ENCODE data around the gene TRIO. TPM values are rescaled to one million over a fixed set of nuclear protein-coding genes. Genes with fewer than 3 reads are reported as not detected.

The TRIO gene
- total and polyA plus RNA-seq, 2 donors (not counting 1 experiment from before 2014, with no cell fraction given): 134 to 281 TPM

DNA sequence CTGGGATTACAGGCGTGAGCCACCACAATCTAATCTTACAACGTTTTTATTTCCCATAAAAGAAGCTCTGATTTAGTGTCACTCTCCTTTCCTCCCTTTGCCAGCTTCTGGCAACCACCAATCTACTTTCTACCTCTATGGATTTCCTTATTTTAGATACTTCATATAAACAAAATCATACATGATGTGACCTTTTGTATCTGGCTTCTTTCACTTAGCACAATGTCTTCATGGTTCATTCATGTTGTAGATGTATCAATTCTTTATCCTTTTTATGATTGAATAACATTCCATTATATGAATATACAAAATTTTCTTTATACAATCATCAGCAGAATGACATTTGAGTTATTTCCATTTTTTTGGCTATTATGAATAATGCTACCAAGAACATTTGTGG lies 9.7 kb upstream of the TRIO start:
- Histone ChIP-seq H3K9me3 (ENCODE audit: control insufficient read depth, insufficient read depth, low read depth, low read length) (no peaks in the 10 kb centered on the region), H3K4me2 (ENCODE audit: extremely low read depth, insufficient read depth, low read length) (no peak overlapping the region), H4K20me1 (ENCODE audit: control insufficient read depth, extremely low read depth, insufficient read depth, low read length) (no peaks in the 10 kb centered on the region), H3K79me2 (ENCODE audit: control insufficient read depth, insufficient read depth, low read length) (no peaks in the 10 kb centered on the region), H3K4me3 (replicated peaks in 1 of 4; ENCODE audit: control extremely low read depth in 1 of 4, insufficient read depth in 1 of 4, low read depth in 3 of 4, low read length in 4 of 4) (no peak overlapping the region), H3K27me3 (ENCODE audit: control insufficient read depth, insufficient read depth, low read length) (no peaks in the 10 kb centered on the region), H3K36me3 (ENCODE audit: control insufficient read depth, insufficient read depth, low read length) (no peaks in the 10 kb centered on the region), H2AFZ (ENCODE audit: low read length) (no peak overlapping the region), H3K27ac (ENCODE audit: insufficient read depth, low read length) (no peak overlapping the region), H3K4me1 (ENCODE audit: control insufficient read depth, extremely low read depth, insufficient read depth, low read length) (no peaks in the 10 kb centered on the region), H3K9ac (ENCODE audit: insufficient read depth, low read length) (no peak overlapping the region)
- TF ChIP-seq, protein P1, sequence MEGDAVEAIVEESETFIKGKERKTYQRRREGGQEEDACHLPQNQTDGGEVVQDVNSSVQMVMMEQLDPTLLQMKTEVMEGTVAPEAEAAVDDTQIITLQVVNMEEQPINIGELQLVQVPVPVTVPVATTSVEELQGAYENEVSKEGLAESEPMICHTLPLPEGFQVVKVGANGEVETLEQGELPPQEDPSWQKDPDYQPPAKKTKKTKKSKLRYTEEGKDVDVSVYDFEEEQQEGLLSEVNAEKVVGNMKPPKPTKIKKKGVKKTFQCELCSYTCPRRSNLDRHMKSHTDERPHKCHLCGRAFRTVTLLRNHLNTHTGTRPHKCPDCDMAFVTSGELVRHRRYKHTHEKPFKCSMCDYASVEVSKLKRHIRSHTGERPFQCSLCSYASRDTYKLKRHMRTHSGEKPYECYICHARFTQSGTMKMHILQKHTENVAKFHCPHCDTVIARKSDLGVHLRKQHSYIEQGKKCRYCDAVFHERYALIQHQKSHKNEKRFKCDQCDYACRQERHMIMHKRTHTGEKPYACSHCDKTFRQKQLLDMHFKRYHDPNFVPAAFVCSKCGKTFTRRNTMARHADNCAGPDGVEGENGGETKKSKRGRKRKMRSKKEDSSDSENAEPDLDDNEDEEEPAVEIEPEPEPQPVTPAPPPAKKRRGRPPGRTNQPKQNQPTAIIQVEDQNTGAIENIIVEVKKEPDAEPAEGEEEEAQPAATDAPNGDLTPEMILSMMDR (conservative IDR thresholded peaks at IDR 0.05 in 1 of 2, IDR thresholded peaks at IDR 0.05 in 1 of 2; ENCODE audit: low read depth in 1 of 2, low read length in 2 of 2): no peak
- TF ChIP-seq EZH2 (IDR thresholded peaks at IDR 0.05; ENCODE audit: low read length, missing control alignments): no peak
- DNase-seq (ENCODE audit: low read depth in 2 of 2): no peak

DNA sequence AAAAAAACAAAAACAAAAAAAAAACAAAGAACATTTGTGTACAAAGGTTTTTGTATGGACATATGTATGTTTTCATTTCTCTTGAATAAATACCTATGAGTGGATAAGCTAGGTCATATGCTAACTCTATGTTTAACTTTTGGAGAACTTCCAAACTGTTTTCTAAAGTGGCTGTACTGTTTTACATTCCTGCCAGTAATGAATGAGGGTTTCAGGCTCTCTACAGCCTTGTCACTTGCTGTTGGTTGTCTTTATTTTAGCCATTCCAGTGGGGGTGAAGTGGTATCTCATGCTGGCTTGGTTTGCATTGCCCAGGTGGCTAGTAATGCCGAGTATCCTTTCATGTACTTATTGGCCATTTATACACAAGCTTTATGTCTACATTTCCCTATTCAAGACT lies 9.1 kb upstream of the TRIO start:
- Histone ChIP-seq H3K36me3 (ENCODE audit: control insufficient read depth, insufficient read depth, low read length) (no peaks in the 10 kb centered on the region), H4K20me1 (ENCODE audit: control insufficient read depth, extremely low read depth, insufficient read depth, low read length) (no peaks in the 10 kb centered on the region), H3K27ac (ENCODE audit: insufficient read depth, low read length) (no peak overlapping the region), H3K9me3 (ENCODE audit: control insufficient read depth, insufficient read depth, low read depth, low read length) (no peaks in the 10 kb centered on the region), H3K9ac (ENCODE audit: insufficient read depth, low read length) (no peak overlapping the region), H3K4me2 (ENCODE audit: extremely low read depth, insufficient read depth, low read length) (no peak overlapping the region), H3K4me1 (ENCODE audit: control insufficient read depth, extremely low read depth, insufficient read depth, low read length) (no peaks in the 10 kb centered on the region), H3K27me3 (ENCODE audit: control insufficient read depth, insufficient read depth, low read length) (no peaks in the 10 kb centered on the region), H3K4me3 (replicated peaks in 1 of 4; ENCODE audit: control extremely low read depth in 1 of 4, insufficient read depth in 1 of 4, low read depth in 3 of 4, low read length in 4 of 4) (no peak overlapping the region), H2AFZ (ENCODE audit: low read length) (no peak overlapping the region), H3K79me2 (ENCODE audit: control insufficient read depth, insufficient read depth, low read length) (no peaks in the 10 kb centered on the region)
- TF ChIP-seq, protein P1 (conservative IDR thresholded peaks at IDR 0.05 in 1 of 2, IDR thresholded peaks at IDR 0.05 in 1 of 2; ENCODE audit: low read depth in 1 of 2, low read length in 2 of 2): no peak
- TF ChIP-seq EZH2 (IDR thresholded peaks at IDR 0.05; ENCODE audit: low read length, missing control alignments): no peak
- DNase-seq (ENCODE audit: low read depth in 2 of 2): no peak

DNA sequence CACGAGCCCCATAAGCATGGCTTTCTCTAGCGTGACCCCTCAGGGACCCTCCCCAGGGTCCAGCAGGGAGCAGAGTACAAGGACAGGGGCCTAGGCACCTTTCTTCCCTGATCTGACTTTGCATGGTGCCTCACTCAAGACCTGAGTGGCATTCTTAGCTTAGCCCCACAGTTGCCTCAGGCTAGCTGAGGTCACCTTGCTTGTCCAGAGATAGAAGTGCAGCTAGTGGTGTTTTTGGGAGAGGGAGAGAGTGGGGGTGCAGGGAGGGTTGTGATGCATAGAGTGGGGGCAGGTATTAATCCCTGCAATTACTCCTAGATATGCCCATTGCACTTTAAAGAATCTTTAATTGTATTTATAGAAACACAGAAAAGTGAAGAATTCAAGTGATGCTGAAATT lies 8.4 kb upstream of the TRIO start:
- H3K9me3 ChIP-seq (ENCODE audit: control insufficient read depth, insufficient read depth, low read depth, low read length): no peaks in the 10 kb centered on the region
- H3K79me2 ChIP-seq (ENCODE audit: control insufficient read depth, insufficient read depth, low read length): no peaks in the 10 kb centered on the region
- TF ChIP-seq EZH2 (IDR thresholded peaks at IDR 0.05; ENCODE audit: low read length, missing control alignments): no peak
- TF ChIP-seq, protein P1 (conservative IDR thresholded peaks at IDR 0.05 in 1 of 2, IDR thresholded peaks at IDR 0.05 in 1 of 2; ENCODE audit: low read depth in 1 of 2, low read length in 2 of 2): no peak
- H4K20me1 ChIP-seq (ENCODE audit: control insufficient read depth, extremely low read depth, insufficient read depth, low read length): no peaks in the 10 kb centered on the region
- H2AFZ ChIP-seq (ENCODE audit: low read length): no peak overlapping the region
- H3K4me2 ChIP-seq (ENCODE audit: extremely low read depth, insufficient read depth, low read length): no peak overlapping the region
- no peak for DNase-seq (ENCODE audit: low read depth in 2 of 2)
- no peak overlapping the region for H3K27ac ChIP-seq (ENCODE audit: insufficient read depth, low read length)
- no peaks in the 10 kb centered on the region for H3K36me3 ChIP-seq (ENCODE audit: control insufficient read depth, insufficient read depth, low read length)
- no peaks in the 10 kb centered on the region for H3K4me1 ChIP-seq (ENCODE audit: control insufficient read depth, extremely low read depth, insufficient read depth, low read length)
- no peak overlapping the region for H3K4me3 ChIP-seq (replicated peaks in 1 of 4; ENCODE audit: control extremely low read depth in 1 of 4, insufficient read depth in 1 of 4, low read depth in 3 of 4, low read length in 4 of 4)
- no peak overlapping the region for H3K9ac ChIP-seq (ENCODE audit: insufficient read depth, low read length)
- H3K27me3 ChIP-seq (ENCODE audit: control insufficient read depth, insufficient read depth, low read length): no peaks in the 10 kb centered on the region
